NB4 (cell line): ENCODE results near the gene KPNB1.

Source experiments
- MAX ChIP-seq: IDR thresholded peaks from 2 replicates; pipeline ENCODE4 v1.6.1; 2011; ENCODE audit warnings: low read depth, low read length
- POLR2A ChIP-seq: IDR thresholded peaks from 2 replicates; pipeline ENCODE4 v1.6.1; 2011; ENCODE audit warnings: mild to moderate bottlenecking; ENCODE audit not compliant: insufficient read length; ENCODE audit errors: extremely low read depth
- TF ChIP-seq, protein P1 (sequence below): IDR thresholded peaks from one replicate; pipeline ENCODE4 v1.5.1; 2012; ENCODE audit warnings: low read depth, low read length

DNA sequence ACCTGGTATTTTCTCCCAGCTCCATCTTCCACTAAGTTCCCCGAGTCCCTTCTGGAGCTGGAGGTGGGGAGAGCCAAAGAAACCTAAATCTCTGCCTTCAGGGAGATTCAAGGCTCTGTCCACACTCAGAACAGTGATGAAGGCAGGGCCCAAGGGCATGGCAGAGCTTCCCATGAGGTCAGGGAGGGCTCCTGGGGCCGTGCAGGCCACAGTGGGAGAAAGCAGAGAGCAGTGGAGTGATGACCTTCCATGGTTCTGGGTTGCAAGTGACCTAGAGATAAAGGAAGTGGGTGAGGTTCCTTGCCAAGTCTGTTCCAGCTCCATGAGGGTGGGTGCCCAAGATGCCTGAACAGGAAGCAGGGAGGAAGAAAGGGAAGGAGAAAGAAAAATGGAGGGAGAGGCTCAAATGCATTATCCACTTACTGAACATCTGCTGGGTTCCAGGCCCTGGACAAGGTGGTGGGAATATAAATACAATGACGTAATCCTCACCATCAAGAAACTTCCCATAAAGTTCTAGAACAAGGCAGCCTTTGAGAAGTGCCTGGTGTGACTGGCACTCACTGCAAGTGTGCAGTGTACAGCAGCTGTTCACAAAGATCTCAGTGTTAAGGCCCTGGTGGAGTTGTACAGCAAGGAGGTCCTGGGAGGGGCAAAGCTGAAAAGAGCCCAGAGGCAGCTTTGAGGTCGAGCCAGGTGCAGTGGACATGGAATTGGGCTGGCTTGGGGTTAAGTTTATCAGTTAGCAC lies 57.5 kb downstream of the KPNB1 start:
- TF ChIP-seq, protein P1, sequence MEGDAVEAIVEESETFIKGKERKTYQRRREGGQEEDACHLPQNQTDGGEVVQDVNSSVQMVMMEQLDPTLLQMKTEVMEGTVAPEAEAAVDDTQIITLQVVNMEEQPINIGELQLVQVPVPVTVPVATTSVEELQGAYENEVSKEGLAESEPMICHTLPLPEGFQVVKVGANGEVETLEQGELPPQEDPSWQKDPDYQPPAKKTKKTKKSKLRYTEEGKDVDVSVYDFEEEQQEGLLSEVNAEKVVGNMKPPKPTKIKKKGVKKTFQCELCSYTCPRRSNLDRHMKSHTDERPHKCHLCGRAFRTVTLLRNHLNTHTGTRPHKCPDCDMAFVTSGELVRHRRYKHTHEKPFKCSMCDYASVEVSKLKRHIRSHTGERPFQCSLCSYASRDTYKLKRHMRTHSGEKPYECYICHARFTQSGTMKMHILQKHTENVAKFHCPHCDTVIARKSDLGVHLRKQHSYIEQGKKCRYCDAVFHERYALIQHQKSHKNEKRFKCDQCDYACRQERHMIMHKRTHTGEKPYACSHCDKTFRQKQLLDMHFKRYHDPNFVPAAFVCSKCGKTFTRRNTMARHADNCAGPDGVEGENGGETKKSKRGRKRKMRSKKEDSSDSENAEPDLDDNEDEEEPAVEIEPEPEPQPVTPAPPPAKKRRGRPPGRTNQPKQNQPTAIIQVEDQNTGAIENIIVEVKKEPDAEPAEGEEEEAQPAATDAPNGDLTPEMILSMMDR: no peak
- no peak for TF ChIP-seq MAX
- TF ChIP-seq POLR2A: no peak
